Neural cell (in vitro differentiated cells): ENCODE data around the gene OBSCN. TPM values are rescaled to one million over a fixed set of nuclear protein-coding genes. Genes with fewer than 3 reads are reported as not detected.

Experiments used
- H2AFZ ChIP-seq: fragments of 200-600, 300-800 bp; sonication (generic), shearing (Covaris generic); 2 replicates; pipeline ENCODE4 v1.6.0; 2014; ENCODE audit warnings: low read depth, mild to moderate bottlenecking, antibody characterized with exemption, low read length, moderate library complexity
- H3F3A ChIP-seq: fragments of 200-600 bp; shearing (Covaris generic); 2 replicates; pipeline ENCODE4 v1.6.1; 2016; ENCODE audit warnings: mild to moderate bottlenecking, moderate library complexity, mixed read lengths, antibody characterized with exemption, low read length; ENCODE audit not compliant: insufficient read depth, poor library complexity, severe bottlenecking
- H3K27ac ChIP-seq: fragments of 200-600, 300-800 bp; sonication (generic), shearing (Covaris generic); 2 replicates; pipeline ENCODE4 v1.5.1; 2014; ENCODE audit warnings: mild to moderate bottlenecking, low read length, moderate library complexity
- H3K27me3 ChIP-seq: fragments of 300-800, 200-600 bp; sonication (generic), shearing (Covaris generic); 2 replicates; pipeline ENCODE4 v1.6.0; 2014; ENCODE audit warnings: mild to moderate bottlenecking, low read depth, low read length, moderate library complexity; ENCODE audit not compliant: insufficient read depth
- H3K36me3 ChIP-seq: fragments of 300-800, 200-600 bp; sonication (generic), shearing (Covaris generic); 2 replicates; pipeline ENCODE4 v1.5.1; 2014; ENCODE audit warnings: mild to moderate bottlenecking, antibody characterized with exemption, low read length, moderate library complexity; ENCODE audit not compliant: insufficient read depth
- H3K4me2 ChIP-seq: fragments of 300-800, 200-600 bp; sonication (generic), shearing (Covaris generic); 2 replicates; pipeline ENCODE4 v1.6.0; 2014; ENCODE audit warnings: mild to moderate bottlenecking, low read length
- H3K4me3 ChIP-seq: fragments of 300-800, 200-600 bp; sonication (generic), shearing (Covaris generic); 2 replicates; pipeline ENCODE4 v1.5.1; 2014; ENCODE audit warnings: mild to moderate bottlenecking, low read length, moderate library complexity
- H3K79me2 ChIP-seq: fragments of 200-600 bp; shearing (Covaris generic); replicated peaks from 2 replicates; pipeline ENCODE4 v1.6.0; 2014; ENCODE audit warnings: mild to moderate bottlenecking, low read length, moderate library complexity; ENCODE audit not compliant: insufficient read depth
- H3K9ac ChIP-seq: fragments of 300-800, 200-600 bp; sonication (generic), shearing (Covaris generic); 2 replicates; pipeline ENCODE4 v1.6.1; 2016; ENCODE audit warnings: mild to moderate bottlenecking, low read length, mixed read lengths
- H3K9me2 ChIP-seq: fragments of 200-600 bp; shearing (Covaris generic); 2 replicates; pipeline ENCODE4 v1.6.1; 2016; ENCODE audit warnings: mild to moderate bottlenecking, low read length, mixed read lengths; ENCODE audit not compliant: insufficient read depth
- H3K9me3 ChIP-seq: fragments of 200-600, 300-800 bp; sonication (generic), shearing (Covaris generic); 2 replicates; pipeline ENCODE4 v1.6.1; 2016; ENCODE audit warnings: mild to moderate bottlenecking, mixed run types, low read length, moderate library complexity, mixed read lengths
- H4K20me1 ChIP-seq: fragments of 200-600 bp; shearing (Covaris generic); 2 replicates; pipeline ENCODE4 v1.6.1; 2016; ENCODE audit warnings: mild to moderate bottlenecking, mixed run types; ENCODE audit not compliant: insufficient read depth
- CTCF ChIP-seq: fragments of 450-650 bp; IDR thresholded peaks from 2 replicates; pipeline ENCODE4 v1.5.1; 2014; ENCODE audit warnings: antibody characterized with exemption, mild to moderate bottlenecking, moderate library complexity; ENCODE audit not compliant: poor library complexity, severe bottlenecking
- EP300 ChIP-seq: fragments of 450-650 bp; conservative IDR thresholded peaks from 2 replicates; pipeline ENCODE4 v1.6.1; 2014; ENCODE audit warnings: antibody characterized with exemption, mild to moderate bottlenecking, moderate library complexity; ENCODE audit not compliant: poor library complexity, severe bottlenecking
- EZH2 ChIP-seq: fragments of 200-600, 300-800 bp; shearing (Covaris generic), sonication (generic); IDR thresholded peaks from 2 replicates; pipeline ENCODE4 v1.6.1; 2014; ENCODE audit warnings: antibody characterized with exemption, low read length, borderline replicate concordance, mild to moderate bottlenecking; ENCODE audit not compliant: insufficient read depth, poor library complexity, severe bottlenecking
- MXI1 ChIP-seq: fragments of 450-650 bp; conservative IDR thresholded peaks from 2 replicates; pipeline ENCODE4 v1.6.1; 2014; ENCODE audit warnings: antibody characterized with exemption, mild to moderate bottlenecking; ENCODE audit not compliant: poor library complexity, severe bottlenecking
- POLR2AphosphoS5 ChIP-seq: IDR thresholded peaks from 2 replicates; pipeline ENCODE4 v1.6.1; 2012
- RAD21 ChIP-seq: fragments of 450-650 bp; conservative IDR thresholded peaks from 2 replicates; pipeline ENCODE4 v1.6.1; 2014; ENCODE audit warnings: antibody characterized with exemption, mild to moderate bottlenecking, moderate library complexity
- REST ChIP-seq: IDR thresholded peaks from 2 replicates; pipeline ENCODE4 v1.6.1; 2012; ENCODE audit warnings: borderline replicate concordance
- SMC3 ChIP-seq: fragments of 450-650 bp; conservative IDR thresholded peaks from 2 replicates; pipeline ENCODE4 v1.6.1; 2014; ENCODE audit warnings: antibody characterized with exemption, mild to moderate bottlenecking, moderate library complexity; ENCODE audit not compliant: poor library complexity
- TAF1 ChIP-seq: IDR thresholded peaks from 2 replicates; pipeline ENCODE4 v1.6.1; 2012; ENCODE audit warnings: low read depth
- polyA plus RNA-seq: library from polyadenylated mRNA; depleted of rRNA; stranded (reverse); fragments of >200 nt; gene quantifications from 2 replicates; pipeline ENCODE4 v1.2.3, GENCODE V29; 2014

Gene OBSCN
- polyA plus RNA-seq, 1 donor from 2014 or later = 7.2 TPM

- no peaks in the 10 kb centered on the region for H4K20me1 ChIP-seq
- no peak overlapping the region for H2AFZ ChIP-seq
- no peaks in the 10 kb centered on the region for H3F3A ChIP-seq
- no peak overlapping the region for H3K4me3 ChIP-seq
- H3K27ac ChIP-seq = no peak overlapping the region
- no peaks in the 10 kb centered on the region for H3K9me2 ChIP-seq
- TF ChIP-seq EP300 (no peak), MXI1 (no peak), SMC3 (no peak), REST (no peak), EZH2 (no peak), TAF1 (no peak), RAD21 (no peak), POLR2AphosphoS5 (no peak), CTCF (no peak)
- H3K36me3 ChIP-seq = no peaks in the 10 kb centered on the region
- H3K9me3 ChIP-seq = no peaks in the 10 kb centered on the region
- no peak overlapping the region for H3K4me2 ChIP-seq
- H3K9ac ChIP-seq = no peak overlapping the region
- peaks cover 17% of the 10 kb centered on the region for H3K27me3 ChIP-seq
- H3K79me2 ChIP-seq = no peaks in the 10 kb centered on the region
These were observed 173.5 kb downstream of the OBSCN start for GRCh38 chr1:228381356-228381755.

GRCh38 chr1:228383773-228384172 lies 175.9 kb downstream of the OBSCN start:
- Histone ChIP-seq H3K4me3 (no peak overlapping the region), H3K79me2 (no peaks in the 10 kb centered on the region), H3K27ac (no peak overlapping the region), H3K27me3 (peaks cover 13% of the 10 kb centered on the region), H3K36me3 (no peaks in the 10 kb centered on the region), H3K9me3 (no peaks in the 10 kb centered on the region), H3K4me2 (no peak overlapping the region), H4K20me1 (no peaks in the 10 kb centered on the region), H3F3A (no peaks in the 10 kb centered on the region), H2AFZ (no peak overlapping the region), H3K9ac (no peak overlapping the region), H3K9me2 (no peaks in the 10 kb centered on the region)
- TF ChIP-seq EZH2 = no peak
- no peak for TF ChIP-seq RAD21
- no peak for TF ChIP-seq TAF1
- TF ChIP-seq SMC3 = no peak
- no peak for TF ChIP-seq EP300
- no peak for TF ChIP-seq CTCF
- no peak for TF ChIP-seq REST
- TF ChIP-seq MXI1 = no peak
- no peak for TF ChIP-seq POLR2AphosphoS5
